Measurements from ENCODE around the gene FGGY. TPM values are rescaled to one million over a fixed set of nuclear protein-coding genes. Genes with fewer than 3 reads are reported as not detected.

Gene FGGY
- total RNA-seq, 1 experiment from 2014 or later: 14.6 TPM

GRCh38 chr1:59671066-59671952 is 374.4 kb downstream of the FGGY start:
- no peak overlapping the region for H3K4me3 Mint-ChIP-seq
- Histone ChIP-seq H3K4me2 (ENCODE audit: insufficient read depth, insufficient read length, low read length) (no peak overlapping the region), H3T11ph (ENCODE audit: low read length) (no peak overlapping the region), H3K4ac (ENCODE audit: low read depth, low read length) (no peak overlapping the region; the same call in 1 of the 2 replicates), H2AFZ (ENCODE audit: low read length) (no peak overlapping the region), H3K14ac (ENCODE audit: insufficient read depth, low read length) (no peak overlapping the region), H3K23ac (ENCODE audit: insufficient read length, low read depth, low read length) (no peak overlapping the region), H3K56ac (ENCODE audit: insufficient read length, low read depth, low read length) (no peak overlapping the region), H4K5ac (ENCODE audit: insufficient read length, low read depth, low read length) (no peak overlapping the region), H4K20me1 (ENCODE audit: control insufficient read depth, insufficient read depth, insufficient read length) (no peaks in the 10 kb centered on the region), H3K79me1 (ENCODE audit: insufficient read depth, low read depth, low read length, poor library complexity, severe bottlenecking) (no peaks in the 10 kb centered on the region), H2BK12ac (ENCODE audit: insufficient read length, low read depth, low read length) (no peak overlapping the region), H3K9ac (ENCODE audit: extremely low read depth, insufficient read length, low read length) (no peak overlapping the region), H3K79me2 (ENCODE audit: insufficient read depth, low read length) (no peaks in the 10 kb centered on the region), H2BK20ac (ENCODE audit: low read depth, low read length, poor library complexity, severe bottlenecking) (no peak overlapping the region), H3K27me3 (ENCODE audit: insufficient read depth, low read length) (no peaks in the 10 kb centered on the region), H3K27ac (ENCODE audit: insufficient read length, low read depth, low read length) (no peak overlapping the region), H2AK5ac (ENCODE audit: insufficient read length, low read length) (no peak overlapping the region), H4K8ac (replicated peaks; ENCODE audit: insufficient read length, low read depth, low read length) (no peak overlapping the region), H4K91ac (ENCODE audit: insufficient read length, low read depth, low read length) (peak overlapping the region; percentile 42), H2BK120ac (ENCODE audit: low read depth, low read length, poor library complexity, severe bottlenecking) (no peak overlapping the region), H3K4me1 (ENCODE audit: insufficient read depth, low read length) (peaks cover 9% of the 10 kb centered on the region; the same call in 1 of the 2 replicates), H3K9me3 (ENCODE audit: control insufficient read depth, low read depth, low read length) (no peaks in the 10 kb centered on the region), H2BK15ac (ENCODE audit: low read depth, low read length) (no peak overlapping the region), H2BK5ac (ENCODE audit: insufficient read length, low read length) (no peak overlapping the region), H3K23me2 (ENCODE audit: insufficient read length, low read depth, low read length, poor library complexity, severe bottlenecking) (no peaks in the 10 kb centered on the region), H3K18ac (ENCODE audit: insufficient read length, low read depth, low read length) (no peak overlapping the region)
- TF ChIP-seq CTCF (conservative IDR thresholded peaks at IDR 0.05): no peak
- H3K27ac Mint-ChIP-seq: peak overlapping the region; percentile 26 to 82 (median 46); a peak in 5 of 7 replicates
- H3K27me3 Mint-ChIP-seq (ENCODE audit: low read depth): no peaks in the 10 kb centered on the region
- WGBS (ENCODE audit: extremely low coverage, insufficient read length, low lambda C conversion rate): no CpG with 5 or more reads among the region's 5 CpGs
- peaks cover 51 to 59% of the 10 kb centered on the region in 2 experiments for H3K4me1 Mint-ChIP-seq
- H3K36me3 Mint-ChIP-seq (ENCODE audit: insufficient read depth in 1 of 3, low read depth in 3 of 3): peaks cover 0 to 8% (median 2%) of the 10 kb centered on the region in 3 experiments; a peak in 3 of 7 replicates
- DNase-seq: no peak
- H3K9me3 Mint-ChIP-seq: no peaks in the 10 kb centered on the region
